Choroid plexus epithelial cell (primary cell): Measurements from ENCODE around the gene PIK3AP1.
A peak's percentile ranks its signal among the peaks of the same experiment; 100 is the strongest.
"Not testable (repeated sequence)": the region's sequence is repeated elsewhere in the genome, so short reads cannot be mapped to it uniquely, and the experiment has no call there.

ENCODE experiments used
- DNase-seq: peaks from one replicate; pipeline ENCODE4 v3.0.0-alpha.2; 2010; ENCODE audit warnings: low read depth
- H3K4me3 ChIP-seq: 2 replicates; pipeline ENCODE4 v1.5.1; 2011; ENCODE audit warnings: low read depth, mild to moderate bottlenecking, control low read depth, low read length, moderate library complexity
- TF ChIP-seq, protein P1 (sequence below): conservative IDR thresholded peaks from 2 replicates; pipeline ENCODE4 v1.5.1; 2011; ENCODE audit warnings: low read depth, mild to moderate bottlenecking, control low read depth, inconsistent platforms, low read length, moderate library complexity

The PIK3AP1 gene

DNA sequence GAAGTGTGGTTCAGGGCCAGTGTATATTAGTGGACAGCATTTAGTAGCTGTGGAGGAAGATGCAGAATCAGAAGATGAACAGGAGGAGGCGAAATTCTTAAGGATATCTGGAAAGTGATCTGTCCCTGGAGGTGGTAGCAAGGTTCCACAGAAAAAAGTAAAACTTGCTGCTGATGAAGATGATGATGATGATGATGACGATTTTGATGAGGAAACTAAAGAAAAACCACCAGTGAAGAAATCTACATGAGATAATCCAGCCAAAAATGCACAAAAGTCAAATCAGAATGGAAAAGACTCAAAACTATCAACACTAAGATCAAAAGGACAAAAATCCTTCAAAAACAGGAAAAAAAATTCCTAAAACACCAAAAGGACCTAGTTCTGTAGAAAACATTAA, 159.8 kb downstream of the PIK3AP1 start:
- DNase-seq: no peak
- TF ChIP-seq, protein P1, sequence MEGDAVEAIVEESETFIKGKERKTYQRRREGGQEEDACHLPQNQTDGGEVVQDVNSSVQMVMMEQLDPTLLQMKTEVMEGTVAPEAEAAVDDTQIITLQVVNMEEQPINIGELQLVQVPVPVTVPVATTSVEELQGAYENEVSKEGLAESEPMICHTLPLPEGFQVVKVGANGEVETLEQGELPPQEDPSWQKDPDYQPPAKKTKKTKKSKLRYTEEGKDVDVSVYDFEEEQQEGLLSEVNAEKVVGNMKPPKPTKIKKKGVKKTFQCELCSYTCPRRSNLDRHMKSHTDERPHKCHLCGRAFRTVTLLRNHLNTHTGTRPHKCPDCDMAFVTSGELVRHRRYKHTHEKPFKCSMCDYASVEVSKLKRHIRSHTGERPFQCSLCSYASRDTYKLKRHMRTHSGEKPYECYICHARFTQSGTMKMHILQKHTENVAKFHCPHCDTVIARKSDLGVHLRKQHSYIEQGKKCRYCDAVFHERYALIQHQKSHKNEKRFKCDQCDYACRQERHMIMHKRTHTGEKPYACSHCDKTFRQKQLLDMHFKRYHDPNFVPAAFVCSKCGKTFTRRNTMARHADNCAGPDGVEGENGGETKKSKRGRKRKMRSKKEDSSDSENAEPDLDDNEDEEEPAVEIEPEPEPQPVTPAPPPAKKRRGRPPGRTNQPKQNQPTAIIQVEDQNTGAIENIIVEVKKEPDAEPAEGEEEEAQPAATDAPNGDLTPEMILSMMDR: no peak
- H3K4me3 ChIP-seq: no peak overlapping the region

DNA sequence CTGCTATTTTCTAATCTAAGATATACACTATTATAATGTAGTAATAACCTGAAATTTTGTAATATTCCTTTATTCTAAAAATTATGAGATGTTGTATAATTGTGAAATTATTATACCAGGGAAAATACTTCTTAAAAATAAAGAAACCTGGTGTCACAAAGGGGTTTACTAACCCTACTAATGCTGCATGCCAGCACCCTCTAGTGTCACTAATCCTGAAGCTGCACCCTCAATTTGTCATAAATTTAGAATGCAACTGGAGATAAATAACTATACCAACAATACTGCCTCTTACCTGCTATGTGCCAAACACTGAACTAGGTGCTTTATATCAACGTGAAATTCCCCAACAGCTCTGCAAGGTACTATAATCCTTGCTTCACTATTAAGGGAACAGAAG, 164.3 kb downstream of the PIK3AP1 start:
- no peak overlapping the region for H3K4me3 ChIP-seq
- peak; percentile 52 for DNase-seq

DNA sequence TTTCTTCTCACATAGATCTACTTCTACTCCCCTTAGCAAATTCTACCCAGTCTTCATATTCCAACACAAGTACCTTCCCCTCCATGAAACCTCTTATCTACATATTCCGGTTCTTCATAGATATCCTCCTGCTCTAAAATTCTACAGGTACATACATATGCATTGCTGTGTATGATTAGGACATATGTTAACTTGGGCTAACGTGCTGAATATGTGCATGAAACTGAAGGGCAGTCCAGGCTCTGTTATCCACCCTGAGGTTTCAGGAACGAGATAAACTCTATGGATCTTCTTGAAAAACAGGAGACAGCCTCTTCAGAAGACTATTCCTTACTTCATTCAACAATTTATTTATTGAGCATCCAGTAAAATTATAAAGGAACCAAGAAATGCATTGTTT, 165.0 kb downstream of the PIK3AP1 start:
- TF ChIP-seq, protein P1: no peak
- H3K4me3 ChIP-seq: no peak overlapping the region
- DNase-seq: no peak

More for the DNA sequence above, 164.3 kb downstream of the PIK3AP1 start:
- TF ChIP-seq, protein P1: peak; percentile 61

DNA sequence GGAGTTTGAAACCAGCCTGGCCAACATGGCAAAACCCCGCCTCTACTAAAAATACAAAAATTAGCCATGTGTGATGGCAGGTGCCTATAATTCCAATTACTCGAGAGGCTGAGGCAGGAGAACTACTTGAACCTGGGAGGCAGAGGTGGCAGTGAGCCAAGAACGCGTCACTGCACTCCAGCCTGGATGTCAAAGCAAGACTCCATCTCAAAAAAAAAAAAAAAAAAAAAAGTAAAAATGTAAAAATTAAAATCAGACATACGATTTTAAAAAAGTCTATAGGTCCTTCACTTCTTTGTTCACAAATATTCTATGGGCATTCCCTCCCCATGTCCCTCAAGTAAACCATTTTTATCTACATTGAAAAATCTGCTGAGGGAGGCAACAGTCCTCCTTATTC, 171.7 kb downstream of the PIK3AP1 start:
- no peak overlapping the region for H3K4me3 ChIP-seq
- TF ChIP-seq, protein P1: no peak
- no peak for DNase-seq

DNA sequence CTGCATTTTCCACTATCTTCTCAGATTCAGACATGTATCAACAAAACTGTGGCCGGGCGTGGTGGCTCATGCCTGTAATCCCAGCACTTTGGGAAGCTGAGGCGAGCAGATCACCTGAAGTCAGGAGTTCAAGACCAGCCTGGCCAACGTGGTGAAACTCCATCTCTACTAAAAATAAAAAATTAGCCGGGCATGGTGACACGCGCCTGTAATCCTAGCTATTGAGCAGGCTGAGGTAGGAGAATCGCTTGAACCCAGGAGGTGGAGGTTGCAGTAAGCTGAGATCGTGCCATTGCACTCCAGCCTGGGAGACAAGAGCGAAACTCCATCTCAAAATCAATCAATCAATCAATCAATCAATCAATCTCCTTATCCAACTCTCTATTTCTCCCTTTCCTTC, 174.8 kb downstream of the PIK3AP1 start:
- not testable (repeated sequence) for H3K4me3 ChIP-seq, DNase-seq
